HG03354 (cell line): ENCODE results near the gene ATP10A.
"Not testable (repeated sequence)": the region's sequence is repeated elsewhere in the genome, so short reads cannot be mapped to it uniquely, and the experiment has no call there.

Experiments
- ATAC-seq: cut with Tn5 transposase; IDR thresholded peaks from one replicate; pipeline ENCODE4 v1.9.1; 2021; ENCODE audit warnings: mild to moderate bottlenecking; ENCODE audit not compliant: unreplicated experiment, poor library complexity, severe bottlenecking

The ATP10A gene

DNA sequence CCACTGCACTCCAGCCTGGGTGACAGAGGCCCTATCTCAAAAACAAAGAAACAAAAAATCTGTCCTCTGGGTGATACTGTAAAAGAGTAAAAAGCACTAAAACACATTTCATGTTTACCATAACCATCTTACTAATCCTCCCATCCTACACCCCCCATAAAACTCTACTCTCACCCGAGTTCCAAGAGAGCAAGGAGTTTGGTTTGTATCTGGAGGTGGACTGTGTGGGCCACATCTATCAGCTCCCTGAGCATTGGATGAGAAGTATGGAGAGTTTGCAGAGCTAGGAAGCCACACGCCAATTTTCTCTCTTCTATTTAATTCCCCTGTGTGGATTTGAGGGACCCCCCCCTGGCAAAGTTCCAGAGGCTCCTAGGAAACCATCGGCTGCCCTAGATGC is 80.0 kb downstream of the ATP10A start:
- ATAC-seq: no peak

DNA sequence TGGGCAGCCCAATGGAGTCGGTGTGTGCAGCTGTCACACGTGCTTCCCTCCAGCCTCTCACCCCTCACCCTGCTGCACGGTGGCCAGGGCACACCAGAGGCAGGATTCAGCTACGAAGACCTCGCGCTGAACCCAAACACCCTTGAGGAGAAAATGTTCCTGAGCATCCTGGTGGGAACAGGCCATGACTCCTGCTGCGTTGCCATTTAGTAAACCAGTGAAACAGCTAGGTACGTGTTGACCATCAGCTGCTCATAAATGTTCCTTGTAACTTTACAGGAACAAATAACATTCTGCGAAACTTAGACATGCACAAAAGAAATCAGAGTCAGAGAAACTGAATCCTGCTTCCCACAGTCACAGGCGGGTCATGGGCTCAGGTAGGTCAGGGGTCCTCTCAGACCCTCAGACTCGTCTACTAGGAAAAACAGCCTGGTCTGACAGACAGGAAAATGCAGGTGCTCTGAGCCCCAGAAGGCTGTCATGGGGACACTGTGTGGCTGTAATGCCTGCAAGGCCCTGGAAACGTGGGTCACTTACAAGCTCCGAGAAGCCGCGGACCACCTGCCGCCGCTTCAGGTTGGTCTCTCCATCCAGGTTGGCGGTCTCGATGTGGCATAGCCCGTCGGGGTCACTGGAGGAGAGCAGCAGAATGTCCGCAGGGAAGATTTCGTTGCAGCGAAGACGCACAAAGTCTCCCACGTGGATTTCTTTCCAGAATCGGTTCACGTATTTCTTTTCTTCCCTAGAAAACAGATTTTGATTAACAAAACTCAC is 82.5 kb downstream of the ATP10A start:
- ATAC-seq: no peak

DNA sequence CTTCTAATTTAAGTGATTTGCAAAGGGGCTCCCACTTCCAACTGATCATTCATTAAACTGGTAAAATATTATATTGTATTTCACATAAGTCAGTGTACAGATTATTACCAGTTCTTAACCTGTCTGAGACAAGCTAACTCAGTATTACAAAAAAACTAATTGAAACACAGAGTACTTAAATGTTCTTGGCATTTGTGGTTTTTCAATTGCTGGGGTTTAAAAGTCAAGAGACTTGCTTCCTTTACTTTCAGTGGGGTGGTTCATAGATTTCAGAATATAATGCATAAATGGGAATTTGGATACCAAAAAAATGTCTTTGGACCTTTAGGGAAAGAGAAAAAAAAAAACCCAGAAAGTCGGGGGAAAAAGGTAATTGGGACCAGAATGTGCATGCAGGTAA is 85.0 kb downstream of the ATP10A start:
- ATAC-seq: no peak

DNA sequence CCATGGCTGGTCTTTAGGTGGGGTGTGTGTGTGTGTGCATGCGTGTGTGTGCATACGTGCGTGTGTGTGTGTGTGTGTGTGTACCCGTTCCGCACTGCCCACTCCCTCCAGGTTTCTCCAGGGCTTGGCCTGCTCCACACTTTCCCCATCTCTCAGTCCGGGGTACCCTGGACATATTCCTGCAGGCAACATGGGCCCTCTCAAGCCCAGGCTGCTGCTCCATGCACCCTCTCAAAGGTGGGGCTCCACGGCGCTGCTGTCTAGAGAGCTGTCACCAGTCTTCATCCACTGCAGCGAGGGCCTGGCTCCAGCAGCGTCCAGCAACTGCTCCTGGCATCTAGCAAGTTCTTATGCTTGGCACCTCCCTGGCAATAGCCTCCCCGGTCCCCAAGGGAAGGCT is 86.1 kb downstream of the ATP10A start:
- ATAC-seq: no peak

DNA sequence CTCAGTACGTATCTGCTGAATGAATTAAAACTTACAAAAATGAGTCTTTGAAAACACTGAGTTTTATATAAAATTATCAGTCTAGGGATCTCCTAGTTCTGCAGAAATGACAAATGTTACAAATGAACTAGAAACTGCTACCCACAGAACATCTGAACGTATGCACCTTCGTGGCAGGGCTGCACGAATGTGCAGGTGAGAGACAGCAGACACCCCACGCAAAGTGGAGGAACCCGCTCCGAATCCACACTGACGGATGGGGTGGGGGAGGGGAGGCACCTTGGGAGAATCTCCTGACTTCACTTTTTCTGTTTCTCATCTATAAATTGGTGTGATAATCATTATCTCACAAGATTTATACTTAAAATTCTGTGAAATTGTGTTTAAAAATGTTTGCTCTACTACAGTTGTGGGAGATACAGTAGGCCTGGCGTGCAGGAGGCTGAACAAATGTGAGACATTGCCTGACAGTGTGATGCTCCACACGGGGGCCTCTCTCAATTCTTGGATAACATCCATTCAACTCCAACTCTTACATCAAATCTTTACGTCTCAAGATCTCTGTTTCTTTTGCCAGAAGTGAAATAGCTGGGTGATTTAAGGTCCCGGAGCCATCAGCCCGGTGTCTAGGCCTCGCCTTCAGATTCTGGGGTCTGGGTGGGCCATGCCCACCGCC is 86.9 kb downstream of the ATP10A start:
- ATAC-seq: no peak

DNA sequence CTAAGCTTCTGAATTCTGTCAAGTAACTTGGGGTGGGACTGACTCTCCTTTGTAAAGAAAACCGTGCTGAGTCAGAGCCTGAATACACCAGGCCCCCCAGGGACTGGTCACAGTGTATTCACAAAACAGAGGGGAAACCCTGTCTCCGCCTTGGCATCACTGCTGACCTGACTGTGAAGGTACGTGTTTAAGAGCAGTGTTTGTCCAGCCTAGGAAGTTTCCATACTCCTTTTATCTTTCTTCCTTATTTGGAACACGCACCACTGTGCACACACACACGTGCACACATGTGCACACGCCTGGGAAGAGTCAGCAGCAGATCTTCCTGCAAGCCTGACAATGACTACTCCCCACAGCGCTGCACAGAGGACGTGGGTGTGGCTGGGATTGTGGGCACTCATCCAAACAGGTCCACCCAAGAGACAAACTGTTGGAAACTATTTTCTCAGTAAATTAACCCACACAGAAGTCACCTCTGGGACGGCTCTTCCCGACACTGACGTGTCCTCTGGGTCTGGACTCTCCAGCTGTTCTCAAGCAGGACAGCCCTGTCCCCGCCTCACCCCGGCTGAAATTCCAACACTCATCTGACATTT is 87.7 kb downstream of the ATP10A start:
- ATAC-seq: peak; percentile 91

DNA sequence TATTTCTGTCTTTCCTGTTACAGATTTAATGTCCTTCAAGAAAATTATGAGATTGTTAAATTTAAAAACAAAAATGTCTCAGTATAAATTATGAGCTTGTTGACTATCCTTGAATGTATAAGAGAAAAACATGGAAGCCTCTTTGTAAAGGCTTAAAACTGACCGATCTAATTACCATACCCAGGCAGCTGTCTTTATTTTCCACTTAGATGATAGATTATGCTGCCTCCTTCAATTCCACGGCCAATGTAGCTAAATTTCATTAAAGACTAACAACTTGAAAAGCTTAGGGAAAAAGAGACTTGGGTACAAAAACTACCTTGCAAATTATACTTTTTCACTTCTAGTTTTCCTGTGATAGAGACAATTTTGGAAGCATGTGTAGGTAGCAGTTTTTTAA is 88.3 kb downstream of the ATP10A start:
- no peak for ATAC-seq

DNA sequence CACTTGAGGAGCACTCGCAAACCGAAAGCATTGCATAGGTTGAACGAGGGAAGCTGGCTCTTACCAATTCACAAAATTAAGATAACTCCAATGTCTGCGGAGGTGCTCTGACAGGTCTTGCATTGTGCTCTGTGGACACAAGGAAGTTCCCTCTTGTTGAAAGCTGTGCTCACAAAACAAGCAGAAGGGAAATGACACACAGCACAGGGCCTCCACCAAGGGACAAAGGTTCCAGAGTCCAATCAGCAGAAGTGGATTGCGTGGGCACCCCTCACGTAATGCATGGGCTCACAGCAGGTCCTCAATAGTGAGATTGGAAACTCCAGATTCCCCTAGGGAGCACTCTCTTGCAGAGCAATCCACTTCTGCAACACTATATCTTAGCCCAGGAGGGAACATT is 89.9 kb downstream of the ATP10A start:
- no peak for ATAC-seq

DNA sequence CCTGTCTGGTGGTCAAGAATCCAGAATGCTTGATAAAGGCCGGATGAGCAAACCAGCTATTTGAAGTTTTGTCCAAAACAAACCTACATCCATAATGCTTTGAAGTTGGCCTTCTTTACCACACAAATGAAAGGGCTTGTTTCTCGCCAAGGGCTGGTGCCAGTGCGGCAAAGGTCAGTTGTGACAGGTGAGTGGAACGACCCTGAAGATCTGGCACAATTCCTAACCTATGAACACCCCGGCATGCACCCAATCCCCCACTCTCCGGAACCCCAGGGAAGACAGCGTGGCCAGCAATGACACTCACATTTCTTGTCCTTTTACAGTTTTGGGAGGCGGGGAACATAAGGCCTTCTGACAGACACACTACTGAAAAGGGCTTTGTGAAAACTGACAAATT is 90.6 kb downstream of the ATP10A start:
- no peak for ATAC-seq

DNA sequence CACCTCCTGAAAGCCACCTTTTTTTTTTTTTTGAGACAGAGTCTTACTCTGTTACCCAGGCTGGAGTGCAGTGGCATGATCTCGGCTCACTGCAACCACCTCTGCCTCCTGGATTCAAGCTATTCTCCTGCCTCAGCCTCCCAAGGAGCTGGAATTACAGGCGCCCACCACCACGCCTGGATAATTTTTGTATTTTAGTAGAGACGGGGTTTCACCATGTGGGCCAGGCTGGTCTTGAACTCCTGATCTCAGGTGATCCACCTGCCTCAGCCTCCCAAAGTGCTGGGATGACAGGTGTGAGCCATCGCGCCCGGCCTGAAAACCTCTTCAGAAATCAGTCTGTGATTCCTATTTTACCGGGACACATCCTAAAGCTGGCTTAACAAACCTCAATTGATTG is 91.4 kb downstream of the ATP10A start:
- ATAC-seq: not testable (repeated sequence)

DNA sequence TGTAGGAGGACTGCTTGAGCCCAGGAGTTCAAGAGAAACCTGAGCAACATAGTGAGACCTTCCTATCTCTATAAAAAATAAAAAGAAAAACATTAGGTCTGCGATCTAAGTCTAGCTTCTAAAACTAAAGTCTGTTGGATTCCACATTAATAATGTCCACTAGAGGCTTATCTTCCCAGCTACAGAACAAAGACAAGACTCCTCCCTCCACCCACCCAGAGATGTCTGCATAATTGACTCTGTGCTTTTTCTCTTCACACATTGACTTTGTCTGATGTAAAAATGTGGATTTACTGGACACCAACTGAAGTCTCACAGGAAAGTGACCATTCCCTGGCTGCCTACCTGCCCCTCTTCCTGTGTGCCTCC is 91.8 kb downstream of the ATP10A start:
- ATAC-seq: no peak

DNA sequence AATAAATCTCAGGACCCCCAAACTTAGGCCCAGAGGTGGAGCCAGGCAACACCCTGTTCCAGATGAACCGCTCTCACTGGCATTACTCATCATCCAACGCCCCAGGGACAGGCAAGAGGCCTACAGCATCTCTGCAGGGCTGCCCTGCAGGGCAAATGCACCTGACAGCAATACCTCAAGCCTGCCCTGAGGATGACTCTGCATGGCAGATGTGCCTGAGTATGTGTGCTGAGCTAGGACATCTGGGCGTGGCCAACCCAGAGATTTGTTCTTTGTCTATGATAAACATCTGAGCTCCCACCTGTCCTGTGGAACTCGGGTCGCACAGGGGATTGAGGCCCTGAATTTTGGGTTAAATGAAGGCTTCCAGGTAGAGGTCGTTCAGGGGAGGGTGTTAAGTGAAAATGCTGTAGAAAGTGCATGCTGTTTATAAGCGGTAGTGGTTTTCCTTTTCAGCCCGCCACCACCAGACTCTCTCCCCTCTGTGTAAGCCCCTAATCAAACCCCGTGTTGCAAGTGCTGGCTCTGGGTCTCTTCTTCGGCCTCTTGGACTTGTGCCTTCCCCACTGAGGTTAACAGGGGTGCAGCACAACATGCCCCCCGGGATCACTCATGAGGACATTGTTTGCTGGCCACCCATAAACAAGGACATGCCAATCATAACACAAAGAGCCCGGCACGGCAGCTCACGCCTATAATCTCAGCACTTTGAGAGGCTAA is 92.3 kb downstream of the ATP10A start:
- ATAC-seq: no peak

DNA sequence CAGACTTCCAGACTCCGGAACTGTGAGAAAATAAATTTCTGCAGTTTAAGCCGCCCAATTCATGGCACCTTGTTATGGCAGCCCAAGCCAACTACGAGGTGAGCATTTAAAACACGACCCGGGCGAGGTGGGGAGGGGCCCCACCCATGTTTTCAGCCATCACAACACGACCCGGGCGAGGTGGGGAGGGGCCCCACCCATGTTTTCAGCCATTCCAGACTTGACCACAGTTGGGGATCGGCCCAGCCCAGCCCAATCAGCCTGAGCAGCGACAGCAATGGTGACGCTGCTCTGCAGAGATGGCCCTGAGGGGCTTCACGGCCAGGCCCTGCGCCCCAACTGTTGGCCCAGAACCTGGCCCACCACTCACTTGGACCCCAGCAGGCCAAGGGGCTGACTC is 93.1 kb downstream of the ATP10A start:
- no peak for ATAC-seq

DNA sequence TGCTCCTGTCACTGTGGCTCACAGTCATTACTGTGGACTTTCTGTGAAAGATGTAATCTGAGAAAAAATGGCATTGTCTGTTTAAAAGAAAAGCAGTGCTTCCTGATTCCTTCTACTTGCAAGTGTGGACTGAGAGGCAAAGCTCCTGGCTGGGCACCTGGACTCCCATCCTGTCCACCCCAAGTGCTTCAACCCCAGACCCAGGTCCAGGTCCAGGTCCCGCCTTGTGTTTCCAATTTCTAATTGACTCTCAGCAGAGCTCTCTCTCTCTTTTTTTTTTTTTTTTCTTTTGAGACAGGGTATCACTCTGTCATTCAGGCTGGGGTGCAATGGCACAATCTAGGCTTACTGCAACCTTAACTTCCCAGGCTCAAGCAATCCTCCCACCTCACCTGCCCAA is 94.9 kb downstream of the ATP10A start:
- ATAC-seq: no peak

DNA sequence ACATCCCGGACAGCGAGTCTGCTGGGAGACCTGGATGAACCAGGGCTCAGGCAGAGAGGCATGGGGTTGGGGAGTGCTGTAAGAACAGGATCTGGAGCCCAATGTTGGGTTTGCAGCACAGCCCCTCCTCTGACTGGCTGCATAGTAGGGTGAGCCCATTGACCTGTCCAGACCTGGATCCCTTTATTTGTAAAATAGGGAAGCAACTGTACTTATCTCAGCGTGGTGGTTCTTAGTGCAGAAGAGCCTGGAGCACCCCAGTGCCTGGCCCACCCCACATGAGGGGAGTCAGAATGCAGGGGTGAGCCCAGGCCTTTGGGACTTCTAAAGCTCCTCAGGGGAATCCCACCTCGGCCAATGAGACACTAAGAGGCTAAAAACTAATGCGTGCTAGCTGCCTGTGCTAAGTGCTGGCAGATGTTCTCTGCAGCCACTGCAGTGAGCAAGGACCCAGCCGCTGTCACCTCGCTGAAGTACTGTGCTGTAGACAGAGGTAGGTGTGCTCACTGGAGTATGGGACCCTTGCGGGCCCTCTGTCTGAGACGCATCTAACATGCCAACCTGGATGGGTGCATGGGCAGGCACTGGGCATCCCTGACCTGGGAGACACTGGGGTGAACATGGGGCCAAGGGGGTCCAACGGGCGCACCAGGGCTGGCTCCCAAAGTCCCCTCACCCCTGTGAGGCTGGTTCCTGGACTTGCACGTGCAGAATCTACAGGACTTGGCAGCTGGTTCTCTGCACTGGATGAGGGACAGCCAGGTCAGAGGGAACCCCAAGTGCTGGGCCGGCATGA is 95.6 kb downstream of the ATP10A start:
- no peak for ATAC-seq

DNA sequence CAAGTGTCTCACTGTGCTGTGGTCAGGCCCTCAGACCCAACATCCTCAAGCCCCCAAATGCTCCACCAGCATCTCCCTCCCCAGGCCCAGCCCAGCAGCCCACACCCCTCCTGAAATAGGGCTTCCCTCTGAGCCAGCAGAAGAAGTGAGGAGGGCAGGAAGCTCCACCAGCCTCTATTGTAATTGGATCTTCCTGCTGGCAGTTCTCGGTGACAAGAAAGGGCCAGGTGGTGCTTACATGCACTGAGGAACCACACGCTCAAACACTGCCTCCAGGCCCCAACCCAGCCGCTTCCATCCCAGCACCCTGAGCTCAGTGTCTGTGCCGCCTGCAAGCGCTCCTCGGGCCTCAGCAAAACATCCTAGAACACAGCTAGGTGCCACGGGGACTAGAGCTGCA is 96.7 kb downstream of the ATP10A start:
- ATAC-seq: no peak

DNA sequence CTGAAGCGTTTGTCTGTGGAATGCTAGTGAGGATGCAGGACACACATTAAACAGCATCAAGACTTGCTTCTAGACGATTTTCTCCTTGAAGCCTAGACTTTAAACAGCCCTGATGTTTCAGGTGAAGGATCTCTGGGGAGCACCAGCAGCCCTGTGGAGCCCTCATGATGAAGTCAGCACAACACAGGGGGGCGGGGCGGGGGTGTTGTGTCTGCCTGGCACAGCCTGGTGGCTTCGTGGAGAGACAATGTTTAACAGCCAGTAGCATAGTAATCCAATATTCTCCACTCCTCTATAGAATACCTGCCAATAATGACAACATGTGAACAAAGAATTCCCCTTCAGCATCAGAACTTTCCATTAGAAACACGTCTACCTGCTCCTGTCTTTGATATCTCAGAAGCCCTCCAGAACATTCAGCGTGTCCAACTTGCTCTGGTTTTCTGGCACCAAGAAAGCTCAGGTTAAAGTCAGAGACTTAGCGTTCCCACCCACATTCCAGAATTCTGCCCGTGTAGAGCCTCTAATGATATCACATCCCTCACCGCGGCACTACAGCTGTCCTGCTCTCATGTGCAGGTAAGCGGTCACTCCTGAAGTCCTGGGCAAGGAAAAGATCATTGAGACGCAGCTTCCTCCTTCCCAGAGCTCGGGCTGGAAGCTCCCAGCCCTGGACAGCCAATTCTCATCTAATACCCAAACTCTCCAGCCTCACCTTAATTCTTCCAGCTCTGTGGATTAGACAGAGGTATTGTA is 98.0 kb downstream of the ATP10A start:
- ATAC-seq: no peak

DNA sequence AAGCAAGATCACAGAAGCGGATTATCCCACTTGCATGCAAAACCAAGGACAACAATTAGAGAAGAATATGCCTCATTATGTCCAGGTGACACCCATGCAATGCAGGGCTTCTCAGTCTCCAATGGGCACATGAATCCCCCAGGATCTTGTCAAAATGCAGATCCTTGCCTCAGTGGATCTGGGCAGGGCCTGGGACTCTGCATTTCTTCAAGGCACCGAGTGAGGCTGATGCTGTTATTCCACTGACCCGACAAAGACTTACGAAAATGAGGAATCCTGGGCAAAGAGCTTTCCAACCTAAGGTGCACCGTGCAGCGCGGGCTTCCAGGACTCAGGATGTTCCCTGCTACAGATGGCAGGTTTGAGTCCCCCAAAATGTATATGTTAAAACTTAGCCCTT is 99.2 kb downstream of the ATP10A start:
- no peak for ATAC-seq

DNA sequence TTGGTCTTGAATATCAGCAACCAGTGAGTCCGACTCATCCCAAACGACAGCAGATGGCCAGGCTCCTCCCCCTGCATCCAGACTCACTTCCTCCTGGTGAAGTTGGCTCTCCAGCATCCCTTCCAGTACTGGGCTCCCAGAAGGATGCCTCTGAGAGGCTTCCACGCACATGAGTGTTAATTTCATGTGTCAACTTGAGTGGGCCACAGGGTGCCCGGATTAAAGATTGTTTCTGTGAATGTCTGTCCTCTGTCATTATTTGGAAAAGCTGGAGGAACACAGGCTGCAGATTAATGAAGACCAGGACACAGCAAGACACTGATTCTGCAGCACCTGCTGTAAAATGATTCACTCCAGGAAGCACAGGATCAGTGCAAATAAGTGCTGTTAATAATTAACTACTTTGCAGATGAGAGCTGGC is 99.8 kb downstream of the ATP10A start:
- ATAC-seq: no peak
